IgD-negative memory B cell (primary cell): ENCODE measurements around the gene NOG. TPM values are rescaled to one million over a fixed set of nuclear protein-coding genes. Genes with fewer than 3 reads are reported as not detected.

Source experiments
- H3K27ac Mint-ChIP-seq, 3 donors: one replicate each; pipeline ENCODE4 v1.8.0; 2020 to 2022; ENCODE audit warnings: mild to moderate bottlenecking in 3 of 3, mixed read lengths in 3 of 3, moderate library complexity in 1 of 3
- H3K27me3 Mint-ChIP-seq: one replicate; pipeline ENCODE4 v1.8.0; 2021; ENCODE audit warnings: mixed read lengths
- H3K36me3 Mint-ChIP-seq: one replicate; pipeline ENCODE4 v1.8.0; 2020; ENCODE audit warnings: mild to moderate bottlenecking, mixed read lengths
- H3K4me1 Mint-ChIP-seq, 3 donors: one replicate each; pipeline ENCODE4 v1.8.0; 2020 to 2022; ENCODE audit warnings: mixed read lengths in 3 of 3, mild to moderate bottlenecking in 1 of 3
- H3K4me3 Mint-ChIP-seq, 4 donors: one replicate each; pipeline ENCODE4 v1.8.0; 2020 to 2022; ENCODE audit warnings: mild to moderate bottlenecking in 4 of 4, mixed read lengths in 4 of 4, moderate library complexity in 3 of 4
- H3K9me3 Mint-ChIP-seq, 3 donors: one replicate each; pipeline ENCODE4 v1.8.0; 2020 to 2021; ENCODE audit warnings: mixed read lengths in 3 of 3, mild to moderate bottlenecking in 1 of 3
- polyA plus RNA-seq: library from polyadenylated mRNA; unstranded; fragments of 300-500 nt; fragmentation: Illumina TruSeq; gene quantifications from one replicate; pipeline ENCODE4 v1.2.3, GENCODE V29; 2021

NOG gene
- polyA plus RNA-seq, 1 donor from 2014 or later = 1.3 TPM

- Mint-ChIP-seq H3K9me3 (no peaks in the 10 kb centered on the region), H3K4me1 (no peaks in the 10 kb centered on the region)
These were observed 11.3 kb downstream of the NOG start for GRCh38 chr17:56604691-56605290.

GRCh38 chr17:56608944-56609343 is 15.4 kb downstream of the NOG start:
- H3K4me3 Mint-ChIP-seq = no peak overlapping the region
- H3K27me3 Mint-ChIP-seq = peaks cover 14% of the 10 kb centered on the region
- no peak overlapping the region for H3K27ac Mint-ChIP-seq
- H3K36me3 Mint-ChIP-seq = peaks cover 2% of the 10 kb centered on the region
- no peaks in the 10 kb centered on the region for H3K4me1 Mint-ChIP-seq
- H3K9me3 Mint-ChIP-seq = peaks cover 0 to 4% (median 0%) of the 10 kb centered on the region in 3 donors

More at GRCh38 chr17:56604691-56605290, 11.3 kb downstream of the NOG start:
- no peaks in the 10 kb centered on the region for H3K36me3 Mint-ChIP-seq
- no peak overlapping the region for H3K4me3 Mint-ChIP-seq
- no peak overlapping the region for H3K27ac Mint-ChIP-seq
- H3K27me3 Mint-ChIP-seq = peaks cover 17% of the 10 kb centered on the region

GRCh38 chr17:56610321-56610720 is 16.8 kb downstream of the NOG start:
- H3K27ac Mint-ChIP-seq = no peak overlapping the region
- peaks cover 0 to 4% (median 0%) of the 10 kb centered on the region in 3 donors for H3K9me3 Mint-ChIP-seq
- peaks cover 4% of the 10 kb centered on the region for H3K36me3 Mint-ChIP-seq
- H3K27me3 Mint-ChIP-seq = peaks cover 13% of the 10 kb centered on the region
- no peak overlapping the region for H3K4me3 Mint-ChIP-seq
- no peaks in the 10 kb centered on the region for H3K4me1 Mint-ChIP-seq

GRCh38 chr17:56613131-56613530 is 19.6 kb downstream of the NOG start:
- Mint-ChIP-seq H3K27ac (no peak overlapping the region), H3K9me3 (peaks cover 0 to 4% (median 0%) of the 10 kb centered on the region in 3 donors), H3K4me1 (no peaks in the 10 kb centered on the region), H3K36me3 (peaks cover 4% of the 10 kb centered on the region), H3K27me3 (peaks cover 6% of the 10 kb centered on the region), H3K4me3 (no peak overlapping the region)

- Mint-ChIP-seq H3K27me3 (peaks cover 5% of the 10 kb centered on the region), H3K36me3 (peaks cover 4% of the 10 kb centered on the region), H3K9me3 (peaks cover 0 to 4% (median 0%) of the 10 kb centered on the region in 3 donors), H3K27ac (no peak overlapping the region), H3K4me3 (no peak overlapping the region), H3K4me1 (no peaks in the 10 kb centered on the region)
These were observed 21.0 kb downstream of the NOG start for GRCh38 chr17:56614522-56614921.

- Mint-ChIP-seq H3K27me3 (peaks cover 5% of the 10 kb centered on the region), H3K4me3 (no peak overlapping the region), H3K9me3 (peaks cover 0 to 4% (median 0%) of the 10 kb centered on the region in 3 donors), H3K36me3 (peaks cover 7% of the 10 kb centered on the region), H3K4me1 (no peaks in the 10 kb centered on the region), H3K27ac (no peak overlapping the region)
These were observed 22.7 kb downstream of the NOG start for GRCh38 chr17:56616239-56616638.

GRCh38 chr17:56623383-56623782 is 29.9 kb downstream of the NOG start:
- H3K36me3 Mint-ChIP-seq = peaks cover 3% of the 10 kb centered on the region
- H3K4me3 Mint-ChIP-seq = no peak overlapping the region
- no peak overlapping the region for H3K27ac Mint-ChIP-seq
- no peaks in the 10 kb centered on the region for H3K9me3 Mint-ChIP-seq
- no peaks in the 10 kb centered on the region for H3K4me1 Mint-ChIP-seq
- H3K27me3 Mint-ChIP-seq = peaks cover 10% of the 10 kb centered on the region

GRCh38 chr17:56624309-56624708 is 30.8 kb downstream of the NOG start:
- Mint-ChIP-seq H3K36me3 (peaks cover 3% of the 10 kb centered on the region), H3K27me3 (peaks cover 11% of the 10 kb centered on the region), H3K4me1 (no peaks in the 10 kb centered on the region), H3K9me3 (no peaks in the 10 kb centered on the region), H3K27ac (no peak overlapping the region), H3K4me3 (no peak overlapping the region)

- Mint-ChIP-seq H3K27ac (no peak overlapping the region), H3K27me3 (peaks cover 11% of the 10 kb centered on the region), H3K36me3 (peaks cover 3% of the 10 kb centered on the region), H3K4me1 (no peaks in the 10 kb centered on the region), H3K4me3 (no peak overlapping the region), H3K9me3 (no peaks in the 10 kb centered on the region)
These were observed 31.4 kb downstream of the NOG start for GRCh38 chr17:56624912-56625311.

GRCh38 chr17:56629531-56630075 is 36.1 kb downstream of the NOG start:
- Mint-ChIP-seq H3K27me3 (peaks cover 12% of the 10 kb centered on the region), H3K9me3 (no peaks in the 10 kb centered on the region), H3K36me3 (no peaks in the 10 kb centered on the region), H3K27ac (no peak overlapping the region), H3K4me3 (no peak overlapping the region), H3K4me1 (no peaks in the 10 kb centered on the region)

- H3K36me3 Mint-ChIP-seq = no peaks in the 10 kb centered on the region
- no peaks in the 10 kb centered on the region for H3K4me1 Mint-ChIP-seq
- H3K27ac Mint-ChIP-seq = no peak overlapping the region
These were observed 36.7 kb downstream of the NOG start for GRCh38 chr17:56630202-56630601.

GRCh38 chr17:56633681-56634080 is 40.2 kb downstream of the NOG start:
- H3K4me1 Mint-ChIP-seq = no peaks in the 10 kb centered on the region
- no peaks in the 10 kb centered on the region for H3K36me3 Mint-ChIP-seq
- H3K27ac Mint-ChIP-seq = no peak overlapping the region
- H3K4me3 Mint-ChIP-seq = no peak overlapping the region
- H3K9me3 Mint-ChIP-seq = no peaks in the 10 kb centered on the region
- peaks cover 4% of the 10 kb centered on the region for H3K27me3 Mint-ChIP-seq

More at GRCh38 chr17:56630202-56630601, 36.7 kb downstream of the NOG start:
- peaks cover 9% of the 10 kb centered on the region for H3K27me3 Mint-ChIP-seq
- H3K4me3 Mint-ChIP-seq = no peak overlapping the region
- no peaks in the 10 kb centered on the region for H3K9me3 Mint-ChIP-seq

GRCh38 chr17:56635641-56636040 is 42.1 kb downstream of the NOG start:
- no peak overlapping the region for H3K27ac Mint-ChIP-seq
- no peaks in the 10 kb centered on the region for H3K4me1 Mint-ChIP-seq
- H3K27me3 Mint-ChIP-seq = peaks cover 6% of the 10 kb centered on the region

GRCh38 chr17:56636265-56636664 is 42.8 kb downstream of the NOG start:
- Mint-ChIP-seq H3K36me3 (peaks cover 1% of the 10 kb centered on the region), H3K27me3 (peaks cover 6% of the 10 kb centered on the region), H3K4me3 (no peak overlapping the region)

More at GRCh38 chr17:56635641-56636040, 42.1 kb downstream of the NOG start:
- H3K4me3 Mint-ChIP-seq = no peak overlapping the region
- no peaks in the 10 kb centered on the region for H3K9me3 Mint-ChIP-seq
- peaks cover under 1% of the 10 kb centered on the region for H3K36me3 Mint-ChIP-seq

GRCh38 chr17:56637254-56637653 is 43.8 kb downstream of the NOG start:
- no peak overlapping the region for H3K27ac Mint-ChIP-seq
- no peaks in the 10 kb centered on the region for H3K4me1 Mint-ChIP-seq
- peaks cover 6% of the 10 kb centered on the region for H3K27me3 Mint-ChIP-seq
- H3K36me3 Mint-ChIP-seq = peaks cover 1% of the 10 kb centered on the region
- no peak overlapping the region for H3K4me3 Mint-ChIP-seq
- H3K9me3 Mint-ChIP-seq = no peaks in the 10 kb centered on the region

More at GRCh38 chr17:56636265-56636664, 42.8 kb downstream of the NOG start:
- Mint-ChIP-seq H3K9me3 (no peaks in the 10 kb centered on the region), H3K27ac (no peak overlapping the region), H3K4me1 (no peaks in the 10 kb centered on the region)

- Mint-ChIP-seq H3K9me3 (no peaks in the 10 kb centered on the region), H3K27me3 (peaks cover 4% of the 10 kb centered on the region)
These were observed 45.1 kb downstream of the NOG start for GRCh38 chr17:56638591-56639051.

More at GRCh38 chr17:56638591-56639051, 45.1 kb downstream of the NOG start:
- no peaks in the 10 kb centered on the region for H3K4me1 Mint-ChIP-seq
- no peak overlapping the region for H3K4me3 Mint-ChIP-seq
- H3K36me3 Mint-ChIP-seq = peaks cover 1% of the 10 kb centered on the region
- no peak overlapping the region for H3K27ac Mint-ChIP-seq
